GM18526 (cell line): ENCODE data around the gene KLHL29.

Experiments used
- POLR2A ChIP-seq: IDR thresholded peaks from 3 replicates; pipeline ENCODE4 v1.6.1; 2011; ENCODE audit not compliant: insufficient read length; ENCODE audit errors: extremely low read depth

The KLHL29 gene

GRCh38 chr2:23629772-23630480, 244.9 kb downstream of the KLHL29 start:
- TF ChIP-seq POLR2A: no peak

- TF ChIP-seq POLR2A: no peak
Measured at GRCh38 chr2:23630961-23631360, 246.0 kb downstream of the KLHL29 start.

GRCh38 chr2:23631389-23631788, 246.4 kb downstream of the KLHL29 start:
- TF ChIP-seq POLR2A: no peak

- no peak for TF ChIP-seq POLR2A
Measured at GRCh38 chr2:23632386-23632785, 247.4 kb downstream of the KLHL29 start.

- TF ChIP-seq POLR2A: no peak
Measured at GRCh38 chr2:23632831-23633395, 247.9 kb downstream of the KLHL29 start.

- no peak for TF ChIP-seq POLR2A
Measured at GRCh38 chr2:23633966-23634365, 249.0 kb downstream of the KLHL29 start.

- TF ChIP-seq POLR2A: no peak
Measured at GRCh38 chr2:23635442-23636340, 250.7 kb downstream of the KLHL29 start.

GRCh38 chr2:23636426-23636825, 251.4 kb downstream of the KLHL29 start:
- TF ChIP-seq POLR2A: no peak

GRCh38 chr2:23637011-23637778, 252.2 kb downstream of the KLHL29 start:
- TF ChIP-seq POLR2A: no peak

GRCh38 chr2:23639406-23639982, 254.5 kb downstream of the KLHL29 start:
- no peak for TF ChIP-seq POLR2A

GRCh38 chr2:23640711-23641110, 255.7 kb downstream of the KLHL29 start:
- TF ChIP-seq POLR2A: no peak

GRCh38 chr2:23642516-23642915, 257.5 kb downstream of the KLHL29 start:
- no peak for TF ChIP-seq POLR2A

- no peak for TF ChIP-seq POLR2A
Measured at GRCh38 chr2:23645230-23645808, 260.3 kb downstream of the KLHL29 start.

- TF ChIP-seq POLR2A: no peak
Measured at GRCh38 chr2:23647563-23647962, 262.6 kb downstream of the KLHL29 start.
